SIG-M5 (cell line): ENCODE measurements around the gene SHC2.
"Not testable (repeated sequence)": the region's sequence is repeated elsewhere in the genome, so short reads cannot be mapped to it uniquely, and the experiment has no call there.

Source experiments
- DNase-seq: peaks from one replicate; lab custom pipeline; 2025; lab: John Stamatoyannopoulos, UW

The SHC2 gene

DNA sequence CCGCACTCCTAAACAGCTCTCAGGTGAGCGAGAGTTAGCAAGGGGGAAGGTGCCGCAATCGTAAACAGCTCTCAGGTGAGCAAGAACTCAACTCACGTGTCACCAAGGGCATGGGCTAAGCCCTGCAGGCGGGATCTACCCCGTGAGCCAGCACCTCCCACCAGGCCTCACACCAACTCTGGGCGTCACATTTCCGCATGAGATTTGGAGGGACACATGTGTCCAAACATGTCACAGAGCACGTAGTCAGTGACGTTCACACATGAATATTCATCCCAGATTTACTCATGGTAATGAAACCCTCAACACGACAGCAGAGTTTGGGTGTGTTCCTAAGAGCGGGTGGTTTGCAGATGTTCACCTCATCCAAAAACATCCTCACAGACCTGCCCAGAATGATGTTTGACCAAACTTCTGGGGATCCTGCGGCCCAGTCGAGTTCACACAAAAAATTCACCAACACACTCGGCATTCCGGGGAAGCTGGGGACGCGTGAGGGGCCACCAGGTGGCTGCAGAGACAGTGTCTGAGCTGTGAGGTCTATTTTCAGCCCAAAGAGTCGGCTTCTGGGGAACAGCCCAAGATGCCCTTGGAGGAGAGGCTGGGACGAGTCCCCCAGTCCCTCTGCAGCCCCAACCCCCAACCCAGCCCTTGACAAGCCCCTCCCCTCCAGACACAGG is 71.4 kb downstream of the SHC2 start:
- DNase-seq, result no peak

DNA sequence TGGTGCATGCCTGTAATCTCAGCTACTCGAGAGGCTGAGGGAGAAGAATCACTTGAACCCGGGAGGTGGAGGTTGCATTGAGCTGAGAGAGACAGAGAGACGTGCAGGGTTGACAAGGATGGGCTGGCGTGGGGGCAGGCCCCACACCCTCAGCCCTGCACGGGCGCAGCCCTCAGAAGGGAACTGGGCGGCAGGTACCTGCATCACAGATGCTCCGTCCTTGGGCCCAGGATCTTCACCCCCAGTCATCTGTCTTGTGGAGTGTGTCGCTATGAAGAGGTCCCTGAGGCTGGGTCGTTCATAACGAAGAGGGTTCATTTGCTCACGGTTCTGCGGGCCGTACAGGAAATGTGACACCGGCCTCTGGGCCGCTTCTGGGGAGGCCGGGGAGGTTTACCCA is 72.1 kb downstream of the SHC2 start:
- no peak for DNase-seq

DNA sequence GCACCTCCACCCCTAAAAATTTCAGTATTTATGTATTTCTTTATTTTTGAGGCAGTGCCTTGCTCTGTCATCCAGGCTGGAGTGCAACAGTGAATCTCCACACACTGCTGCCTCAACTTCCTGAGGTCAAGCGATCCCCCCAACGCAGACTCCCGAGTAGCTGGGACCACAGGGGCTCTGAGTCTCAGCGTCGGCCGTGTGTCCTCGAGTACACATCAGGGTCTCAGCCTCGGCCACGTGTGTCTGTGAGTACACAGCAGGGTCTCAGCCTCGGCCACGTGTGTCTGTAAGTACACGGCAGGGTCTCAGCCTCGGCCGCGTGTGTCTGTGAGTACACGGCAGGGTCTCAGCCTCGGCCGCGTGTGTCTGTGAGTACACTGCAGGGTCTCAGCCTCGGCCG is 73.1 kb downstream of the SHC2 start:
- no peak for DNase-seq

DNA sequence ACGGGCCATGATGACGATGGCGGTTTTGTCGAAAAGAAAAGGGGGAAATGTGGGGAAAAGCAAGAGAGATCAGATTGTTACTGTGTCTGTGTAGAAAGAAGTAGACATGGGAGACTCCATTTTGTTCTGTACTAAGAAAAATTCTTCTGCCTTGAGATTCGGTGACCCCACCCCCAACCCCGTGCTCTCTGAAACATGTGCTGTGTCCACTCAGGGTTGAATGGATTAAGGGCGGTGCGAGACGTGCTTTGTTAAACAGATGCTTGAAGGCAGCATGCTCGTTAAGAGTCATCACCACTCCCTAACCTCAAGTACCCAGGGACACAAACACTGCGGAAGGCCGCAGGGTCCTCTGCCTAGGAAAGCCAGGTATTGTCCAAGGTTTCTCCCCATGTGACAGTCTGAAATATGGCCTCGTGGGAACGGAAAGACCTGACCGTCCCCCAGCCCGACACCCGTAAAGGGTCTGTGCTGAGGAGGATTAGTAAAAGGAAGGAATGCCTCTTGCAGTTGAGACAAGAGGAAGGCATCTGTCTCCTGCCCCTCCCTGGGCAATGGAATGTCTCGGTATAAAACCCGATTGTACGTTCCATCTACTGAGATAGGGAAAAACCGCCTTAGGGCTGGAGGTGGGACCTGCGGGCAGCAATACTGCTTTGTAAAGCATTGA is 74.1 kb downstream of the SHC2 start:
- DNase-seq, result not testable (repeated sequence)

DNA sequence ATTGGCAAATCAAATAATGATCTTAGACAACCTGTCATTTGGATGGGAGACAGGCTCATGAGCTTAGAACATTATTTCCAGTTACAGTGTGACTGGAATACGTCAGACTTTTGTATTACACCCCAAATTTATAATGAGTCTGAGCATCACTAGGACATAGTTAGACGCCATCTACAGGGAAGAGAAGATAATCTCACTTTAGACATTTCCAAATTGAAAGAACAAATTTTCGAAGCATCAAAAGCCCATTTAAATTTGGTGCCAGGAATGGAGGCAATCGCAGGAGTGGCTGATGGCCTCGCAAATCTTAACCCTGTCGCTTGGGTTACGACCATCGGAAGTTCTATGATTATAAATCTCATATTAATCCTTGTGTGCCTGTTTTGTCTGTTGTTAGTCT is 74.6 kb downstream of the SHC2 start:
- DNase-seq, result not testable (repeated sequence)

DNA sequence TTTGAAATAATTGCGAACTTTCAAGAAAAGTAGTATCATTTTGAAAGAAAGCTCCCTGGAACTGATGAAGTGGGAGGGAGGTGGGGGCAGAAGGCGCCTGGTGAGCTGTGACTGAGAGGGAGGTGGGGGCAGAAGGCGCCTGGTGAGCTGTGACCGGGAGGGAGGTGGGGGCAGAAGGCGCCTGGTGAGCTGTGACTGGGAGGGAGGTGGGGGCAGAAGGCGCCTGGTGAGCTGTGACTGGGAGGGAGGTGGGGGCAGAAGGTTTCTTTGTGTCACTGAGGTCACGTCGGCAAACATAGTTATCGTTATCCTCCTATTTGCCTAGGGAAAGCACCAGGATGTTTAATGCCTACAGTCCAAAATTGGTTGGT is 76.0 kb downstream of the SHC2 start:
- DNase-seq, result no peak

DNA sequence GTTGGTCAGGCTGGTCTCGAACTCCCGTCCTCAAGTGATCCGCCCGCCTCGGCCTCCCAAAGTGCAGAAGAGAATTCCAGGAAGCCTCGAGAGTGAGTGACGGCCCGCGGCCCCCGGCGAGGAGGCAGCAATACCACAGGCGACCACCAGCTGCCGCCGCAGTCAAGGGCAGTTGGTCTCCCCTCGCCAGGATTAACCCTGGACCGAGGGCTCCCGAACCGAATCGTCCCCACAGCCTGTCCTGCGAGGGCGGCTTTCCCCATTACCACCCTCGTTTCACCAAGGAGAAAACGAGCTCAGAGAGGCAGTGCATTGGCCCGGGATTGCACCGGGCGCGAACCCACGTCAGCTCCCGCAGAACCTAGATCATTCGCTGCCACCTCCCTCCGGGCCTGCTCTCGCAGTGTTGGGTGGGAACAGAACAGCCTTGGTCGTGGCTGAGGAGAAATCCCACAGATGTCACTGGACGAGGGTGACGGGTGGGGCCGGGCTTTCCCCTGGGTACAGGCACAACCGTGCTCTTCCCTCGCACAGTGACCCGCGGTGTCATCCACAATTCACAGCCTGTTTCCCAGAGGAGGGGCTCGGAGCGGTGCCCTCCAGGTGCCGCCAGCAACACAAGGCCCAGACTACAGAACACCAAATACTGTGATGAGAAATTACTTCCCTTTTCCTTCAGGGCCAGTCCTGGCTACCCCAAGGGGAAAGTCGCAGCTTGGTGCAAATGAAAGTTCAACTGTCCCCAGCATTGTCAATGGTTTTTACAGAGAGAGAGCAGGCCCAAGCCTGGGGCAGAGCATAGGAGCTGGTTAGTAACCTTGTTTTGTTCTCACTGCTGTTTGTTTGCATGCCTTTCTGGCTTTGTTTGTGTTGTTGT is 76.7 kb downstream of the SHC2 start:
- no peak for DNase-seq

DNA sequence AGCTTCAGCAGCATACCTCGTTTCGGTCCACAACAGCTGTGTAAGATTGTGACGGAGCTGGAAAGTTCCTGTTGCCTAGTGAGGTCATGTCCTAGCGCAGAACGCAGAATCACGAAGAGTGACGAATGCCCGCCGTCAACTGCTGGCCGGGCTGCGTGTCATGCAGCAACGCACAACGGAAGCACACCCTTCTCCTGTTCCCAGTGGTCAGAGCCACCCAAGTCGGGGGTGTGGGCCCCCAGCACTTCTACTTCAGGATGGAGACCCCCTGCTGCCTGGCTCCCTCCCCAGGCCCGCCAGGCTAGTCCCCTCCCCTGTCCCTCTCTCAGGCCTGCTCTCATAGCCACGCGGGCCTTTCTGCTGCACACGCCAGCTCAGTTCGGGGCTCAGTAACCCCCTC is 77.8 kb downstream of the SHC2 start:
- DNase-seq, result no peak

DNA sequence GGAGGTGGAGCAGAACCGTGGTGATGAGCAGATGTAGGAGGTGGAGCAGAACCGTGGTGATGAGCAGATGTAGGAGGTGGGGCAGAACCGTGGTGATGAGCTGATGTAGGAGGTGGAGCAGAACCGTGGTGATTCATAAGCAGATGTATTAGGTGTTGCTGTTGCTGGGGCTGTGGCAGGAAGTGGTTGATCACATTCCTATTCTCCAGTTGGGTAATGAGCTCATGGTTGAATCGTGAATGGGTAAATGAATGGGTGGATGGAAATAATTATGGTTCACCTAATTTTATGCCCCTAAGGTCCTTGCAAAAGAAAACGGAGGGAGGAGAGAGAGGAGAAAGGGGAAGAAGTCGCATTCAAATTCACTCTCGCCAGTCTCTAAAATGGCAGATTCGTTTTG is 78.3 kb downstream of the SHC2 start:
- DNase-seq, result not testable (repeated sequence)

DNA sequence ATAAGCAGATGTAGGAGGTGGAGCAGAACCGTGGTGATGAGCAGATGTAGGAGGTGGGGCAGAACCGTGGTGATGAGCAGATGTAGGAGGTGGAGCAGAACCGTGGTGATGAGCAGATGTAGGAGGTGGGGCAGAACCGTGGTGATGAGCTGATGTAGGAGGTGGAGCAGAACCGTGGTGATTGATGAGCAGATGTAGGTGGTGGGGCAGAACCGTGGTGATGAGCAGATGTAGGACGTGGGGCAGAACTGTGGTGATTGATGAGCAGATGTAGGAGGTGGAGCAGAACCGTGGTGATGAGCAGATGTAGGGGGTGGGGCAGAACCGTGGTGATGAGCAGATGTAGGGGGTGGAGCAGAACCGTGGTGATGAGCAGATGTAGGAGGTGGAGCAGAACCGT is 78.9 kb downstream of the SHC2 start:
- not testable (repeated sequence) for DNase-seq

DNA sequence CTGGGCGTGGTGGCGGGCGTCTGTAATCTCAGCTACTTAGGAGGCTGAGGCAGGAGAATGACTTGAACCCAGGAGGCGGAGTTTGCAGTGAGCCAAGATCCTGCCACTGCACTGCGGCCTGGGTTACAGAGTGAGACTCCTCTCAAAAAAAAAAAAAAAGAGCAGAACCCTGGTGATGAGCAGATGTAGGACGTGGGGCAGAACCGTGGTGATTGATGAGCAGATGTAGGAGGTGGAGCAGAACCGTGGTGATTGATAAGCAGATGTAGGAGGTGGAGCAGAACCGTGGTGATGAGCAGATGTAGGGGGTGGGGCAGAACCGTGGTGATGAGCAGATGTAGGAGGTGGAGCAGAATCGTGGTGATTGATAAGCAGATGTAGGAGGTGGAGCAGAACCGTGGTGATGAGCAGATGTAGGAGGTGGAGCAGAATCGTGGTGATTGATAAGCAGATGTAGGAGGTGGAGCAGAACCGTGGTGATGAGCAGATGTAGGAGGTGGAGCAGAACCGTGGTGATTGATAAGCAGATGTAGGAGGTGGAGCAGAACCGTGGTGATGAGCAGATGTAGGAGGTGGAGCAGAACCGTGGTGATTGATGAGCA is 80.1 kb downstream of the SHC2 start:
- DNase-seq, result not testable (repeated sequence)

DNA sequence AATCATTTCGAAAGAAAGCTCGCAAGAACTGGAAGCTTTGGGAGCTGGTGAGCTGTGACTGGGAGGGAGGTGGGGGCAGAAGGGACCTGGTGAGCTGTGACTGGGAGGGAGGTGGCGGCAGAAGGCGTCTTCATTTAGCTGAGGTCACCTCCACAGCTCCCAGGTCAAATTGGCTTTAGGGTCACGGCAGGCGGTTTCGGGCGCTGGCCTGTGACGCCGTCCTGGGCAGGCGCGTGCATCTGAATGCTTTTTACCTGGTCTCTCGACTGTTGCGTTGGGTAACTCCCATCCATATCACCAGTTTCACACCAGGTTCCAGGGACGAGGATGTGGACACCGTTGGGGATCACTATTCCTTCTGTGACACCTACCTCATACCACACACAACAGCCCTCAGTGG is 81.0 kb downstream of the SHC2 start:
- no peak for DNase-seq

DNA sequence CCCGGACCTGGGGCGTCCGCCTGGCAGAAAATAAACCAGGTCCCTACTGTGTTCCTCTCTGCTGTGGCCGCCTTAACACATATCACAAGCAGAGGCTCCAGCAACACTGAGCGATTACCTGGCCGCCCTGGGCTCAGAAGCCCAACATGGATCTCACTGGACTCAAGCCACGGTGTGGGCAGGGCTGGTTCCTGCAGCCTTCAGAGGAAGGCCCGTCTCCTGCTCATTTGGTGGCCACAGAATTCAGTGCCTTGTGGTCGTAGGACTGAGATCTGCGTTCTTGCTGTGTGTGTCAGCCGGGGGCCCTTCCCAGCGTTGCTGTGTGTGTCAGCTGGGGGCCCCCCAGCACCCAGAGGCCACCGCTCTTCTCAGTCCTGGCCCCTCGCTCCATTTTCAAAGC is 82.1 kb downstream of the SHC2 start:
- DNase-seq, result no peak

DNA sequence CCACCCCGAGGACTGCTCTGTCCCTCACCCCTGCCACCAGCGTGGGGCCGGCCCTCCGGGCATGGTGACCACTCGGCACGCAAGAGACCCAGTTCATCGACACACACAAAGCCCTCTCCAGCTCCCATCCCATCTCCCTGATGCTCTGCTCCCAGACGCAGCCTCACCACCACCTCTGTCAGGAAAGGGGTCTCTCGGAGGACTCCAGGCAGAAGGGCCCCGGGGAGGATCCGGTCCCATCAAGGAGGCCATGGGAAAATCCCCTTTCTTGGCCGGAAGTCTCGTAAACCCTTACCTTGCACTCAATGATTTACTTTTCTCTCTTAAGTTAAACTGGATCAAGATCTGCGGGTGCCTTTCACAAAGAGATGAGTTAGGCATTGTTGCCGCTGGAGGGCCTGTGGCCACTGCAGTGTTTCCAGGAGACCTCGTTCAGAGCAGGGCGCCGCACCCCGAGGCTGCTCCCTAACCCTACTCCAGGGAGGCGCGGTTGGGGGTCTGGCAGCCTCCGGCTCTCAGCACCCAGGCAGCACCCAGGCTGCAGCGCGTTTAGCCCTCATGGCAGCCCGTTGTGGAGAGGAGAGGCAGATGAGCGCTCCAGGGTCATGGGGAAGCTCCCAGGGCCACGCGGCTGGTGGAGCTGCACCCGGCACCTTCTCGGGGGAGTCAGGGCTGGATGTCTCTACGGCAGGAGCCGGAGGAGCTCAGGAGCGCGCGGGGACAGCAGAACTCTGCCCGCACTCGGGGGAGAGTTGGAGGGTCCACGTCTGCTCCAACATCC is 82.8 kb downstream of the SHC2 start:
- DNase-seq, result no peak

DNA sequence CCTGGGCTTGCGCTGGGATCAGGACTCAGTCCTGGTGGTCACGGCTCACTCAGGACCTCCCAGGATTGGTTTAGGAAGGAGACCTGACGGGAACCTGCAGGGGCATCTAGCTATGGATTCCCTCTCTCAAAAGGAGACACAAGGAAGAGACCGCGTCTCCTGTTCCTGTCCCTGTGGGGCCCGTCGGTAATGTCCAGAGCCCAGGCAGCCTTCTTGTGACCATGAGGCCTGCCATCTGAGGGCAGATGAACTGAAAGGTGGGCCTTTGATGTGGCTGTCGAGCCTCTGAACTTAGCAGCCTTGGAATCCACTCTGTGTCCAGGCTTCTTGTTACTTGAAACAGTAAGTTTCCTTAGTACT is 84.7 kb downstream of the SHC2 start:
- DNase-seq, result no peak

DNA sequence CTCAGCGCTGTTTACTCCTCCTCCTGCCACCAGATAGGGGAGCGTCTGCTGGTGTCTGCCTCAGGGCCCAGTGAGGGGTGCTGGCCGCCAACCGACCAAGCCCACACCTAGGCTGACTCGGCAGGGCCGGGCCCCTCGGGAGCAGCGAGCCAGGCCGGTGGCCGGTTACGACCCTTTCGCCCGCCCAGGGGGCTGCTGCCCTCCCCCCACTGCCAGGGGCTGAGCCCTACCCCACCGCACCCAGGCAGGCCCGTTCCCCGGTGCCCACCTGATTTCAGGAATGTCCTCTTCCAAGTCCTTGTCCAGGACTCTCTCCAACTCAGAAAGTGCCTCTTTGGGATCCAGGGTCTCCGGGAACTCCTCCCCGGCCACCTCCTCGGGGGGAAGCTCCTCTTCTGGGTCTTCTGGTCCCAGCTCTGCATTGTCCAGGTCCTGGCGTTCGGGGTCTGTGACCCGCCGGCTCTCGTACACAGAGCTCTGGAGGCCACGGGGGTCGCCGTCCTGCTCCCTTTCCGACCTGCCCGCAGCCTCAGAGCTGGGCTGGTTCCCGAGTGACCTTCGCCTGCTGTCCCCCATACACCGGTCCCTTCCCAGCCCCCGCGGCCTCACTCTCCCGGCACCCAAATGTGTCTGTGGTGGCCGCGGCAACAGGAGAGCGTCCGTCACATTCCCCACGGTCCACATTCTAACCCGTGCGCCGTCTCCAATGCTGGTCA is 85.3 kb downstream of the SHC2 start:
- DNase-seq, result no peak

DNA sequence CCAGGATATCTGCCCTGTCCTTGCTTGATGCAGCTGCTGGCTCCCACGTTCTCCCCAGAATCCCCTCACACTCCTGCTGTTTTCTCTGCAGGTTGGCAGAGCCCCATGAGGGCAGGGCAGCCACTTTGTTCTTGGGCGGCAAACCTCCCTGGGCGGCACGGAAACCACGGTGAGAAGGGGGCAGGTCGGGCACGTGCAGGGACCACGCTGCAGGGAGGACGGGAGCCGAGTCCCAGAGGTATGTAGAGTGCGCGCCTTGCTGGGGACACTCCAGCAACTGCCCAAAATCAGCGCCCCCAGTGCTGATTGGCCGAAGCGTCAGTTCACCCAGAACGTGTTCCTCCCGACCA is 86.0 kb downstream of the SHC2 start:
- no peak for DNase-seq

DNA sequence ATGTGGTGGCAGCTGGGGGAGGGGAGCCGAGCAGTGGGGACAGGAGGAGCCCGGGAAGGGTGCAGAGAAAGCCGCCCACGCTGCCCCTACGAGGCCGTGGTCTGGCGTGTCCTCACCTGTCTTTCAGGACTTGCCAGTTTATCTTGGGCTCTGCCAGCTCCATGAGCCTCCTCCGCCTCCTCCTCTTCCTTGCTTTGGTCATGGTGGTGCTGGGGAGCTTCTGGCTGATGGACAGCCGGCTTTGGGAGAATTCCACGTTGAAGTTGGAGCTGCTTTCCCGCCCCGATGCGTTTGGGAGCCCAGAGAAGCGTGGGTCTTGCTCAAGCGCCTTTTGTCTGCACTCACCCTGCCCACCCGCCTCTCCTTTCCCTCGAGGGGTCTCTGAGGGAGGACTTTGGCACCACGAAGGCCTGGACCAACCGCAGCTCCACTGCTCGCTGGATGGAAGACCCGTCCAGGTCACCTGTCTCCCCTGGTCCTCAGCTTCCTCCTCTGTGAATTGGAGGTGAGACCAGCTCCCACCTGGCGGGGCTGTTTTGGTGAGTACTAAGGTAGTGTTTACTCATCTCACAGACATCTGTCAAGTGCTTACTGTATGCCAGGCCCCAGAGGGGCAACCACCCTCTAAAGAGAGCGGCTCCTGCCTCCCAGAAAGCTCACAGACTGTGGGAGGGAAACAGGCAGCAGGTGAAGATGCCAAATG is 86.5 kb downstream of the SHC2 start:
- DNase-seq, result no peak

DNA sequence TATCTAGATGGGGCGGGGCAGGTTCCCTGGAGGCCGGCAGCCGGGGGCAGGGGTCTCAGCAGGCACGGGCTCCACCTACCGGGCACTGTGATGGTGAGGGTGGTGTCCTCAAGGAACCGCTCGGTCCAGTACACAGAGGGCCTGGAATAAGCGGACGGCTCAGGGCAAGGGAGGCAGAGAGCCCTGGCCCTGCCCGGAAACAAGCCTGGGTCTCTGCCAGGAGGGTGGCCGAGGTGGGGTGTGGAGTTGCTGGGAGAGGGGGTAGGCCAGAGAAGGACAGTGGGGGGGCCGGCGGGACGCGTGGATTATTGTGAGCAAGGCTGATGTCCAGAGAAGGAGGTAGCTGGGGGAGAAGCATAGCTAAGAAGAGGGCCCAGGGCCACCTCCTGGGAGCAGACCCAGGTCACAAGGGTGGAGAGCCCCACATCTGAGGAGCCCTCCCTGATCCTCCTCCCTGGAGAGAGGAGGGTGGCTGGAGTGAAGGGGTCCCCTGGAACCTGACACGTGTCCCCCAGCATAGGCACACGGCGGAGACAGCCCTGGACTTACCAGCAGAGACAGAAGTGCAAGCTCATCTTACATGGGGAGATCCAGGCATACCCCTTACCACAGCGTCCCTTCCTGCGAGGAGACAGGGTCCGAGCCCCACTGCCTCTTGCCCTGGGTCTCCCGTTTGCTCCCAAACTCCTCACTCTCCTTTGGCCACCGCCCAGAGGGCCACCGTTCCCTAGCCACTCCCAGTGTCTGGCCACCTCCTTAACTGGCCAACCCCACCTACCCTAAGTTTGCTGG is 87.2 kb downstream of the SHC2 start:
- no peak for DNase-seq

DNA sequence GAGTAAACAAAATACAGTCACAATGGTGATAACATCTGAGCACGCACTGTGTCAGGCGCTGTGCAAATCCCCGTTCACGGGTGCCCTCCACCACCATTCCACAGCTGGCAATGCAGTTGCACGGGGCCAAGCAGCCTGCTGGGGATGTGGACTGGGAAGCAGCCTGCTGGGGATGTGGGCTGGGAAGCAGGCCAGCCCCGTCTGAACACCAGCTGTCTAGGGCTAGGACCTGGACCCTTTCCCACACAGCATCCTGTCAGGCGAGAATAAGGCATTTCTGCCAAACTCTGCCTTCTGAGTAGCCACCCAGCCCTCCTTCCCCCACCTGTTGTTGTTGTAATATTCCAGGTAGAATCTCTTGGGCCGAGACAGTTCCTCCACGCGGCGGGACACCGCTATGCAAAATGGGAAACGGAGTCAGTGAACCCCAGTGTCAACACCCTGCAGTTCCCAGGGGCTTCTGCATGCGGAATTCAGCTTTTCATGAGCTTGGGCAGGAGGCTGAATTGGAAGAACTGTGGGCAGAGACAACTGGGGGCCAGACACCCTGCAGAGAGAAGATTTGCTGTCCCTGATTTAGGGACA is 88.4 kb downstream of the SHC2 start:
- DNase-seq, result no peak
